AG09309 (cell line): ENCODE measurements around the gene SOCS3.
A peak's percentile ranks its signal among the peaks of the same experiment; 100 is the strongest.

Source experiments
- DNase-seq: peaks from one replicate; pipeline ENCODE4 v3.0.0-alpha.2; 2010; ENCODE audit warnings: low read depth
- H3K4me3 ChIP-seq: 2 replicates; pipeline ENCODE4 v1.5.1; 2011; ENCODE audit warnings: mild to moderate bottlenecking, low read depth, low read length, moderate library complexity; ENCODE audit not compliant: control insufficient read depth
- TF ChIP-seq, protein P1 (sequence below): IDR thresholded peaks from 2 replicates; pipeline ENCODE4 v1.5.1; 2011; ENCODE audit warnings: mild to moderate bottlenecking, low read depth, low read length, inconsistent platforms; ENCODE audit not compliant: insufficient read depth, control insufficient read depth; ENCODE audit errors: missing control alignments

Gene SOCS3

DNA sequence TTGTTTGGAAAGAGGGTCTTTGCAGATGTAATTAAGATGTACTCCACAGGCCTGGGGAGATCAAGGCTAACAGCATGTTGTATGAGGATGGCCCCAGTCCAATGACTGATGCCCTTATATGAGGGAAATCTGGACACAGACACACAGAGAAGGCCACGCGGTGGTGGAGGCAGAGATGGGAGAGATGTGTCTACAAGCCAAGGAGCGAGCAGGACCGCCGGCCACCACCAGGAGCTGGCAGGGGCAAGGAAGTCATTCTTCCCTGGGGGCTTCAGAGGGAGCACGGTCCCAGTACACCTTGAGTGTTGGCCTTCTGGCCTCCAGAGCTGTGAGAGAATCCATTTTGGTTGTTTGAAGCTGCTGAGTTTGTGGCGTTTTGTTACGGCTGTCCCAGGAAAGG is 14.7 kb downstream of the SOCS3 start:
- no peak for DNase-seq
- TF ChIP-seq, protein P1, sequence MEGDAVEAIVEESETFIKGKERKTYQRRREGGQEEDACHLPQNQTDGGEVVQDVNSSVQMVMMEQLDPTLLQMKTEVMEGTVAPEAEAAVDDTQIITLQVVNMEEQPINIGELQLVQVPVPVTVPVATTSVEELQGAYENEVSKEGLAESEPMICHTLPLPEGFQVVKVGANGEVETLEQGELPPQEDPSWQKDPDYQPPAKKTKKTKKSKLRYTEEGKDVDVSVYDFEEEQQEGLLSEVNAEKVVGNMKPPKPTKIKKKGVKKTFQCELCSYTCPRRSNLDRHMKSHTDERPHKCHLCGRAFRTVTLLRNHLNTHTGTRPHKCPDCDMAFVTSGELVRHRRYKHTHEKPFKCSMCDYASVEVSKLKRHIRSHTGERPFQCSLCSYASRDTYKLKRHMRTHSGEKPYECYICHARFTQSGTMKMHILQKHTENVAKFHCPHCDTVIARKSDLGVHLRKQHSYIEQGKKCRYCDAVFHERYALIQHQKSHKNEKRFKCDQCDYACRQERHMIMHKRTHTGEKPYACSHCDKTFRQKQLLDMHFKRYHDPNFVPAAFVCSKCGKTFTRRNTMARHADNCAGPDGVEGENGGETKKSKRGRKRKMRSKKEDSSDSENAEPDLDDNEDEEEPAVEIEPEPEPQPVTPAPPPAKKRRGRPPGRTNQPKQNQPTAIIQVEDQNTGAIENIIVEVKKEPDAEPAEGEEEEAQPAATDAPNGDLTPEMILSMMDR = no peak

DNA sequence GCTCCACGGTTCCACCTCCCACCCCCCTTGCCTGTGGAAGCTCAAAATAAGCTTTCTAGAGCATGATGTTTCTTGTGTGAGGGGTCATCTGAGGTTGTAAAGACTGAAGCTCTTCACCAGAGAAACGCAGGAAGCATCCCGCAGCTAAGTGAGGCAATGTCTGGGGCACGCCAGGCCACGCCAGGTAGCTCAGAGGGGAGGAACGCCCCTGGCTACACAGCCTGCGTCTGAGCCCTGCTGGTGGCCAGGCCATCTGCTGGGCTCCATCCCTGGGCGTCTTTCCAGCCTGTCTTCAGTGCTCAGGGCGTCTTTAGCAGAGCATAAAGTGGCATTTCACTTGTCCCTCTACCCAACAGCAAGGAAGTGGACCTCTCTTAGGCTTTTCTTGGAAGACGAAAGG is 15.2 kb downstream of the SOCS3 start:
- no peak overlapping the region for H3K4me3 ChIP-seq
- TF ChIP-seq, protein P1 = no peak
- no peak for DNase-seq

More for the DNA sequence above, 14.7 kb downstream of the SOCS3 start:
- no peak overlapping the region for H3K4me3 ChIP-seq

DNA sequence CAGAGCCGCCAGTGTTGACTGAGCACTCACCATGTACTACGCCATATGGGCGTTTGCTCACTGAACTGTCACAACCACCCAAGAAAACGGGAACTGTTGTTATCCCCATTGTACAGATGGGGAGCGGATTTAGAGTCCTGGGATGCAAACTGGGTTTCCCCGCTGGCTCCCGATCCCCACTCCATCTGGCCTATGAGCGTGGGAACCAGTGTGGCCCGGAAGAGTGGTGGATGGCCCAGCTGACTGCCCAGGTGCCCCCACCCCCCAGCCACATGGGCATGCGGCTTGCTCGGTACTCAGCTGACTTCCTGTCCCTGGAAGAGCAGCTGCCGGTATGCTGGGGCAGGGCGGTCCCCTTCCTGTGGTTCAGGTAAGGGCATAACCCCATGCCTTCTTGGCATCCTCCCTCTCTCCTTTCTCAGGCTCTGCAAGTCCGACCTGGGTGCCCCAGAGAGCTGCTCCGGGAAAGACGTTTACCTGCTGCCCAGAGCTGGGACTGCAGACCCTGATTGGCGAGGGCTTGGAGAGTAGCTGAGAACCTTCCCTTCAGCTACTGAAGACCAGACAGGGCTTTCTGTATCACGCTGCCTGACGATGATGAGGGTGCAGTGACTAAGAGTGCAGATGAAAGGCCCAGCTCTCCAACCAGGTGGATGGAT is 16.2 kb downstream of the SOCS3 start:
- no peak for DNase-seq
- no peak overlapping the region for H3K4me3 ChIP-seq
- TF ChIP-seq, protein P1 = no peak

DNA sequence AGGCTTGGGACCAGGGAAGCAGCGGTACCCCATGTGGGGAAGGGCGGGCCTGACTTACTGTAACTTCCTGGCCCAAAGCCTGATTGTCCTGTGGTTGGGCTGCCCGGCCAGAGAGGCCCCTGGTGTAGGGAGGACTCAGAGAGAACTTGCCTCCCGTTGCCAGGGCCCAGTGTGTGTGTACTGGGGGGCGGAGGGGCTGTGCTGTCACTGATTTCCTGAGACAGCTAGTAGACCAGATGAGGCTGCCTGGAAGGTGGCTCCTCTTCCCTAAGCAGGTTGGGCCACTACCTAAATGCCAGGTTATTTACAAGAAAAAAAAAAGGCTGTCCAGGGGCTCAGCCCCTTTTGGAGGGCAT is 16.7 kb downstream of the SOCS3 start:
- no peak overlapping the region; the same call in none of the 2 replicates for H3K4me3 ChIP-seq

DNA sequence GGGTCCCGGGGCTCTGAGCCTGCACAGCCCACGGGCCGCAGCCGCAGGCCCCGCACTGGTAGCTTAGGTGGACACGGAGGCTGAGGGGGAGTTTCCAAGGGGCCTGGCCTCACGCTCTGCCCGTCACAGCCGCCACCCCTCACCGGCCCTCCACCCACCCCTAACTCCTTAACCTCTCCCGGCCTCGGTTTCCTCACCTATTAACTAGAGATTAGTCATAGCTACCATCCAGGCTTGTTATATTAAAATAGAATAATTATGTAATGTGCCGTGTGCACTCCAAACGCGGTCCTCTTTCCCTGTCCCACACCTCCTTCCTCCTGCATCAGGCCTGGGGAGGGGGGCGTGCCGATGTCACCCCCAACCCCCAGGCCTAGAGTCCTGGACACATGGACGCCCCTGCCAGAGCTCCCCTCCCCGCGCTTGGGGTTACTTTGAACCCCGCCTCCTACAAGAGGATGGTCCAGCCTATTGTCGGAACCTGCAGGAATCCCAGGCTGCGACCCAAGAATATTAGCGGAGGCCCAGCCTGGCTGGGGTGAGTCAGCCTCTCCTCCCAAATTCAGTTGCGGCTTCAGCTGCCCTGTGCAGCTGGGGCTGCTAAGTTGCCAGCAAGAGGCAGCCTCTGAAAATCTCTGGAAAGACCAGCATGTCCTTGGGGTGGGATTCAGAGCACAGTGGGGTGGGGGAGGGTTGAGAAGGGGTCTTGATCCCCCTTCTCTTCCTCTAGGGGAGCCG is 17.3 kb downstream of the SOCS3 start:
- peak overlapping the region; percentile 35 for H3K4me3 ChIP-seq
- TF ChIP-seq, protein P1 = no peak
- no peak for DNase-seq

More for the DNA sequence above, 16.7 kb downstream of the SOCS3 start:
- no peak for DNase-seq
- TF ChIP-seq, protein P1 = no peak

DNA sequence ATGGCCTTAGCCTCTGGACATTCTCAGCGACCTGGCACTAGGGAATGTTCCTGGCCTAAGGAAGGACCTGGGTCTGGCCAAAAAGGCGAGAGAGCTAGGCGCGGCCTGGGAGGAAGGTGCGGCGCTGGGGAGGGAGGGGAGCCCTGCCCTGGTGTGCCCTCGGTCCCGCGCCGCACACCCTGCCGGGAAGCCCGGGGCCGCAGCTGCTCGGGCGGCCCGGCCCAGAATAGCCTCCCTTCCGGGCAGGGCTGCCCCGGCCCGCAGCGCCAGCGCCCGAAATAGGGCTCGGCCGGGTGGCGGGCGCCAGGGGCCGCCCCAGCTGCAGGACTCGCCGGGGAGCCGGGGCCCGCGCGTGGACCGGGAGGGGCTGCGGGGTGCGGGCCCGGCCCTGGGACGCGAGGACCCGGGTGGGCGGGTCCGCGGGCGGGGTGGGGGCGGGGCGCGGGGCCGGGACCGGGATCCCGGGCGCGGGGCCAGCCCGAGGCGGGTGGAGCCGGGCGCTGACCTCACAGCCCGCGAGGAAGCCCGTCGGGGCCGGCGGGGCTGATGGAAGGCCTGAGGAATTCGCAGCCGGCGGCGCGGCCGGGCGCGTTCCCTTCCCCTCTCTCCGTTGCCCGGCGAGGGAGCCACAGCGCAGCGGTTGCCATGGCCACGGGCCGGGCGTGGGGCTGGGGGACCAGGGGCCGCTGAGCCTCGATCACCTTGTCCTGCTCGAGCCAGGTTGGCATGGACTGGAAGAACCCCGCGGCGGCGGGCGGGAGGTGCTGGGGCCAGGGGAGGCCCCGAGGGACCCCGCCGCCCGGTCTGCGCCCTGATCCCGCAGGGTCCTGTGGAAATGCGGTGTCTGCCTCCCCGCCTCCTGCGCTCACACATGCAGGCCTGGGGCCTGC is 18.1 kb downstream of the SOCS3 start:
- H3K4me3 ChIP-seq = peak overlapping the region; percentile 35
- DNase-seq = no peak
- TF ChIP-seq, protein P1 = no peak
